Right atrium auricular region (tissue), 2 donors: ENCODE measurements around the gene TMEM231. TPM values are rescaled to one million over a fixed set of nuclear protein-coding genes. Genes with fewer than 3 reads are reported as not detected.
"Not testable (repeated sequence)": the region's sequence is repeated elsewhere in the genome, so short reads cannot be mapped to it uniquely, and the experiment has no call there.

Experiments used
- DNase-seq: peaks from one replicate; pipeline ENCODE4 v3.0.0-alpha.2; 2019; ENCODE audit warnings: low spot score
- H3K27ac ChIP-seq, 2 donors: fragments of 200-600 bp; sonication (generic); 1 replicate in 1 of 2; 2 replicates in 1 of 2; pipeline ENCODE4 v1.5.1; 2016 to 2019
- H3K27me3 ChIP-seq, 2 donors: fragments of 200-600 bp; sonication (generic); one replicate each; pipeline versions ENCODE4 v1.5.1 to v1.6.0; 2017 to 2019
- H3K36me3 ChIP-seq: fragments of 200-600 bp; sonication (generic); one replicate; pipeline ENCODE4 v1.5.1; 2016
- H3K4me1 ChIP-seq, 2 donors: fragments of 200-600 bp; sonication (generic); one replicate each; pipeline versions ENCODE4 v1.5.1 to v1.6.0; 2017 to 2019
- H3K4me3 ChIP-seq, 2 donors: fragments of 200-600 bp; sonication (generic); 1 replicate in 1 of 2; 2 replicates in 1 of 2; pipeline ENCODE4 v1.5.1; 2017 to 2019; ENCODE audit warnings: mild to moderate bottlenecking in 1 of 2, moderate library complexity in 1 of 2
- H3K9me3 ChIP-seq, 2 donors: fragments of 200-600 bp; sonication (generic); one replicate each; pipeline ENCODE4 v1.5.1; 2019
- total RNA-seq, 2 donors: library from RNA; depleted of rRNA; stranded (reverse); fragments of >200 nt; gene quantifications; one replicate each; pipeline ENCODE4 v1.1.0, GENCODE V29; 2016
- TF ChIP-seq, protein P1 (sequence below), 2 donors: fragments of 200-600 bp; sonication (generic); IDR thresholded peaks; one replicate each; pipeline ENCODE4 v1.5.1; 2019; ENCODE audit warnings: antibody characterized with exemption in 2 of 2

TMEM231 gene
- total RNA-seq, 2 donors from 2014 or later: 4.7 to 5.9 TPM

DNA sequence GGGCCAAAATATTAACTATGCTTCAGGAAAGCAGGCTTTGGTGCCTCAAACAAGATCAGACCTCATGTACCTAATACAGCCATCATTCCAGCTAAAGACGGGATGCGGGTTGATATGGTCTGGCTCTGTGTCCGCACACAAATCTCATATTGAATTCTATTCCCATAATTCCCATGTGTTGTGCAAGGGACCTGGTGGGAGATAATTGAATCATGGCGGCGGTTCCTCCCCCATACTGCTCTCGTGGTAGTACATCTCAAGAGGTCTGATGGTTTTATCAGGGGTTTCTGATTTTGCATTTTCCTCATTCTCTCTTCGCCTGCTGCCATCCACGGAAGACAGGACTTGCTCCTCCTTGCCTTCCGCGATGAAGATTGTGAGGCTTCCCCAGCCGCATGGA is 41.8 kb downstream of the TMEM231 start:
- no peaks in the 10 kb centered on the region for H3K27me3 ChIP-seq
- H3K4me1 ChIP-seq: peaks cover 0 to 7% of the 10 kb centered on the region in 2 donors
- H3K9me3 ChIP-seq: no peaks in the 10 kb centered on the region
- H3K4me3 ChIP-seq: no peak overlapping the region
- H3K36me3 ChIP-seq: no peaks in the 10 kb centered on the region
- DNase-seq: no peak
- TF ChIP-seq, protein P1, sequence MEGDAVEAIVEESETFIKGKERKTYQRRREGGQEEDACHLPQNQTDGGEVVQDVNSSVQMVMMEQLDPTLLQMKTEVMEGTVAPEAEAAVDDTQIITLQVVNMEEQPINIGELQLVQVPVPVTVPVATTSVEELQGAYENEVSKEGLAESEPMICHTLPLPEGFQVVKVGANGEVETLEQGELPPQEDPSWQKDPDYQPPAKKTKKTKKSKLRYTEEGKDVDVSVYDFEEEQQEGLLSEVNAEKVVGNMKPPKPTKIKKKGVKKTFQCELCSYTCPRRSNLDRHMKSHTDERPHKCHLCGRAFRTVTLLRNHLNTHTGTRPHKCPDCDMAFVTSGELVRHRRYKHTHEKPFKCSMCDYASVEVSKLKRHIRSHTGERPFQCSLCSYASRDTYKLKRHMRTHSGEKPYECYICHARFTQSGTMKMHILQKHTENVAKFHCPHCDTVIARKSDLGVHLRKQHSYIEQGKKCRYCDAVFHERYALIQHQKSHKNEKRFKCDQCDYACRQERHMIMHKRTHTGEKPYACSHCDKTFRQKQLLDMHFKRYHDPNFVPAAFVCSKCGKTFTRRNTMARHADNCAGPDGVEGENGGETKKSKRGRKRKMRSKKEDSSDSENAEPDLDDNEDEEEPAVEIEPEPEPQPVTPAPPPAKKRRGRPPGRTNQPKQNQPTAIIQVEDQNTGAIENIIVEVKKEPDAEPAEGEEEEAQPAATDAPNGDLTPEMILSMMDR (IDR thresholded peaks at IDR 0.05): no peak
- no peak overlapping the region for H3K27ac ChIP-seq

DNA sequence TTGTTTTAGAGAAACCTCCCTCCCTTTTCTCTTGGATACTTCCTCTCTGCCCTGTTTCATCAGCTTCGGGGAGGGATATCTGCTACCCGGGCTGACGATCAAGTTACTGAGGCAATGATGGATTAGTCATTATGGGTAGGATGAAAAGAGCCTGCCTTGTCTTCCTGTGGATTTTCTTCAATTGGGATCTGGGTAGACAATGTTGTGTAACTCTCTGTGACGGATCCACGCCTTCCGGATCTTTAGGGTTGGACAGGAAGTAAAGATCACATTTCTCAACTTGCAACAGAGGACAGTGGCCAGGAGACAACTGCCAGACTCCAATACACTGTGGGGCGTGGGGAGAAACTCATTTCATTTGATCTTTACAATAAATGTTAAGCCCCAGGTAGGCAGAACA is 49.5 kb downstream of the TMEM231 start:
- peak overlapping the region in 1 of 2 donors; percentile 70 for H3K27ac ChIP-seq

DNA sequence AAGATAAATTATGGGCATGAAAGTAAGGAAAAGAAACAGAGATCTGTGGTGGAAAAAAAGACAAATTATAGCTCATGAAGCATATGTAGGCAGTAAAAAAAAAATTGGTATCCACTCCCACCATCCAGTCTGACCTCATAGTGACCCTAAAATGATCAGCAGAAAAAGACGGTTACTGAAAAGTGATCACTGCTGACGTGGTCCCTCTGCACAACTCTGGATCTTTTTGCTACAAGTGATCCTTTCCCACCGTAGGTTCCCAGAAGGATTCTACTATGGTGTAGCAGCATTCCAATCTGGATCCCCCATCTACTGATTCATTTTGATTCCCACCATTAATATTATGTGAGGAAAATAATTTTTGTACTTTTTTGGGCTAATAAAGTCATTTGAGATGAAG is 49.9 kb downstream of the TMEM231 start:
- Histone ChIP-seq H3K36me3 (no peaks in the 10 kb centered on the region), H3K27ac (peak overlapping the region in 1 of 2 donors; percentile 70), H3K9me3 (no peaks in the 10 kb centered on the region), H3K27me3 (no peaks in the 10 kb centered on the region), H3K4me3 (no peak overlapping the region), H3K4me1 (peaks cover 0 to 8% of the 10 kb centered on the region in 2 donors)
- TF ChIP-seq, protein P1 (IDR thresholded peaks at IDR 0.05): no peak
- DNase-seq: no peak

More for the DNA sequence above, 49.5 kb downstream of the TMEM231 start:
- H3K4me1 ChIP-seq: peaks cover 0 to 8% of the 10 kb centered on the region in 2 donors
- peak; percentile 90 for DNase-seq
- H3K9me3 ChIP-seq: no peaks in the 10 kb centered on the region
- no peaks in the 10 kb centered on the region for H3K36me3 ChIP-seq
- TF ChIP-seq, protein P1 (IDR thresholded peaks at IDR 0.05): no peak
- no peak overlapping the region for H3K4me3 ChIP-seq
- H3K27me3 ChIP-seq: no peaks in the 10 kb centered on the region

DNA sequence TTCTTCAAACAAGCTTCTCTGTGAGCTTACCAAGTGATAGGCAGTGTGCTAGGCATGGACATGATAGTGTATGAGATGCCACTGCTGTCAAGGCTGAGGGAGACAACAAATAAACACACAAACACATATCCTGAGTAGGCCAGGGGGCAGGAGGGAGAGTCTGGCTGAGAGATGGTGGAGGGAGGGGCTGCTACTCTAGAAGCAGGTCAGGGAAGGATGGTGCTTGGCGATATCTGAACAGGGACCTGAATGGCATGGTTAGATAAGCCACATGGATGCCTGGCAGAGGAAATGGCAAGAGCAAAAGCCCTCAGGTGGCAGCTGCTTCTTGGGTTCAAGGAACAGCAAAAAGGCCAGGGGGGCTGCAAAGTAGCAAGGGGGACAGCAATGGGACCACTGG is 52.3 kb downstream of the TMEM231 start:
- Histone ChIP-seq H3K27me3 (no peaks in the 10 kb centered on the region), H3K27ac (no peak overlapping the region), H3K36me3 (no peaks in the 10 kb centered on the region), H3K9me3 (no peaks in the 10 kb centered on the region), H3K4me3 (no peak overlapping the region), H3K4me1 (peaks cover 0 to 13% of the 10 kb centered on the region in 2 donors)
- TF ChIP-seq, protein P1 (IDR thresholded peaks at IDR 0.05): no peak
- no peak for DNase-seq

DNA sequence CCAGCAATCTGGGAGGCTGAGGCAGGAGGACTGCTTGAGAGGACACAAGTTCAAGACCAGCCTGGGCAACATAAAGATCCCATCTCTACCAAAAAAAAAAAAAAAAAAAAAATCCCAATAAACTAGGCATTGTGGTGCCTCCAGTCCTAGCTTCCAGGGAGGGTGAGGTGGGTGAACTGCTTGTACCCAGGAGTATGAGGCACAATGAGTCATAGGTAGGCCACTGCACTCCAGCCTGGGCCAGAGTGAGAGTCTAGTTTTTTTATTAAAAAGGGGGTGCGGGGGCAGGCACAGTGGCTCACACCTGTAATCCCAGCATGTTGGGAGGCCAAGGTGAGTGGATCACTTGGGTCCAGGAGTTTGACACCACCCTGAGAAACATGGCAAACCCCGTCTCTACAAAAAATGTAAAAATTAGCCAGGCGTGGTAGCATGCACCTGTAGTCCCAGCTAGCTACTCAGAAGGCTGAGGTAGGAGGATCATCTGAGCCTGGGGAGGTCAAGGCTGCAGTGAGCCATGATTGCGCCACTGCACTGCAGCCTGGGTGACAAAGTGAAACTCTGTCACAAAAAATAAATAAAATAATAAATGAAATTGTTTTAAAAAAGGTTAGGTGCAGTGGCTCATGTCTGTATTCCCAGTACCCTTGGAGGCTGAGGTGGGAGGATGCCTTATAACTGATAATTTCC is 53.0 kb downstream of the TMEM231 start:
- peak overlapping the region in 1 of 2 donors; percentile 5 for H3K27ac ChIP-seq
- TF ChIP-seq, protein P1 (IDR thresholded peaks at IDR 0.05): no peak

DNA sequence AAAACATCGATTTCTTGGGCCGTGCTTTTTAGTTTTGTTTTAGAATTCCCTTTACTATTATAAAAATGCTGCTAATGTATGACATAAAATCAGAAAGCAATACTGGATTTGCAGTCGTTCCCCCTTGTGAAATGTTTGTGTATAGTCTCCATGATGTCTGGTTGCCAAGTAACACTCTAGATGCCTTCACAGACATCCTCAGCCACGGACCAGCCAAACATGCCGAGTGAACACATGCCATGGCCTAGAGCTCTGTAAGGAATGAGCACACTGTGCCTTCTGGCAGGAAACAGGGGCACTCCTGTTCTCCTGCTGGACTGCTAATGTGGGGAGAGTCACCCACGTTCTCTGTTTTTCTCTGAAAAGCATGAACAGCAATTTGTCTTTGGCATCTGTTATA is 54.2 kb downstream of the TMEM231 start:
- not testable (repeated sequence) for DNase-seq, H3K9me3 ChIP-seq, H3K36me3 ChIP-seq, H3K4me3 ChIP-seq, H3K27me3 ChIP-seq
- peaks cover 0 to 18% of the 10 kb centered on the region in 2 donors for H3K4me1 ChIP-seq
- H3K27ac ChIP-seq: peak overlapping the region in 1 of 2 donors; percentile 64

More for the DNA sequence above, 53.0 kb downstream of the TMEM231 start:
- no peaks in the 10 kb centered on the region for H3K9me3 ChIP-seq
- no peaks in the 10 kb centered on the region for H3K36me3 ChIP-seq
- H3K4me3 ChIP-seq: no peak overlapping the region
- H3K27me3 ChIP-seq: no peaks in the 10 kb centered on the region
- peaks cover 0 to 18% of the 10 kb centered on the region in 2 donors for H3K4me1 ChIP-seq
- no peak for DNase-seq
